HG03575 (cell line): Measurements from ENCODE around the gene CACNB1.
"Not testable (repeated sequence)": the region's sequence is repeated elsewhere in the genome, so short reads cannot be mapped to it uniquely, and the experiment has no call there.

ENCODE experiments used
- ATAC-seq: cut with Tn5 transposase; IDR thresholded peaks from one replicate; pipeline ENCODE4 v1.9.1; 2021; ENCODE audit not compliant: unreplicated experiment, insufficient number of reproducible peaks, low FRiP score; ENCODE audit errors: extremely low read depth

Gene CACNB1

GRCh38 chr17:39183720-39184119, 13.7 kb downstream of the CACNB1 start:
- no peak for ATAC-seq

DNA sequence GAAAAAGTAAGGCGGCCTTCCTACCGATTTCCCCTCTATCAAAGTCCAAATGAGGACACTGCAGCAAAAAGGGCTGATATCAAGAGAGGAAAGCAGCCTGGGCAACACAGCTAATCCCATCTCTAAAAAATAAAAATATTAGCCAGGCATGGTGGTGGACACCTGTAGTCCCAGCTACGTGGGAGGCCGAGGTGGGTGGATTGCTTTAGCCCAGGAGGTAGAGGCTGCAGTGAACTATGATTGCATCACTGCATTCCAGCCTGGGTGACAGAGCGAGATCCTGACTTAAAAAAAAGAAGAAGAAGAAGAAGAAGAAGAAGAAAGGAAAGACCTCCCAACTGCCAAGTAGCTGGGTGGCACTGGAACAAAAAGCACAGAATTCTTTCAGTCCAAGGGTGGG, 14.4 kb downstream of the CACNB1 start:
- no peak for ATAC-seq

DNA sequence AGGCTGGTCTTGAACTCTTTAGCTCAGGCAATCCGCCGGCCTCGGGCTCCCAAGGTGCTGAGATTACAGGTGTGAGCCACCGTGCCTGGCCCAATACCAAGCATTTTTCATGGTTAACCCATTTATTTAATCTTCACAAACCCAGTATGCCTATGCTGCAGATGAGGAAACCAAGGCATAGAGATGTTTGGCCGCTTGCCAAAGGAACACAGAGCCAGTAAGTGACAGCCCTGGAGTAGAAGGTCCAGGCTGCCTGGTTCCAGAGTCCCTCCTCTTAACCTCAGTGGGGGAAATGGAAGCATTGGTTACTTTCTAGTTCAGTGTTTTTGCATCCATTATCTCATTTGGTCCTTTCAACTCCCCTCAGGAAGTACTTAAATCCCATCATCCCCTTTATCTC, 16.2 kb downstream of the CACNB1 start:
- no peak for ATAC-seq

DNA sequence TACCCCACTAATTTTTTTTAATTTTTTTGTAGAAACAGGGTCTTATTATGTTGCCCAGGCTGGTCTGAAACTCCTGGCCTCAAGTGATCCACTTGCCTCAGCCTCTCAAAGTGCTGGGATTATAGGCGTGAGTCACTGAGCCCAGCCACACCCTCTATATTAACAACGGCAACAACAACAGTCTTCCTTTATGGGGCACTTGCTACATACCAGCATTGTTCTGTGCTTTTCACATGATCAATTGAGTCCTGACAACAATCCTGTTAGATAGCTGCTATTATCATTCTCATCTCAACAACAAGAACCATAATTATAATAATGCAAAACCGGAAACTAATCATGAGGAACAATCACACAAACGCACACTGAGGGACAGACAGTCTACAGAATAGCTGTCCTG, 18.9 kb downstream of the CACNB1 start:
- ATAC-seq: no peak

GRCh38 chr17:39177256-39177655, 20.2 kb downstream of the CACNB1 start:
- no peak for ATAC-seq

DNA sequence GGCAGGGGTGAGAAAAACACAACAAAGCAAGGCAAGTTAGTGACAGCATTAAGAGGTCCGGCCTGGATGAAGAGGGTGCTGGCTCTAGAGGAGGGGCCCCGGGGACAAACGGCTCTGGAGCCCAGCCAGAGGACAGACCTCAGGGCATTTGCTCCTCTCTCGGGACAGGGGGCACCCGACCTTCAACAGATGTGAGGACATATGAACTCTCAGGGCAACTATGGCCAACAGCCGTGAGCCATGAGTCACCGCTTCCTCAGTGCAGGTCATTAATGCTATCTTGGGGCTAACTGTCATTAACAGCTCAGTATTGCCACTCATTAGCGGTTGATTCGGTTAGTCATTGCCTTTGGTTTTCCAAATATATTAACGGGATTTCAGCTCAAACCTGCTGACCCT, 21.8 kb downstream of the CACNB1 start:
- ATAC-seq: no peak

DNA sequence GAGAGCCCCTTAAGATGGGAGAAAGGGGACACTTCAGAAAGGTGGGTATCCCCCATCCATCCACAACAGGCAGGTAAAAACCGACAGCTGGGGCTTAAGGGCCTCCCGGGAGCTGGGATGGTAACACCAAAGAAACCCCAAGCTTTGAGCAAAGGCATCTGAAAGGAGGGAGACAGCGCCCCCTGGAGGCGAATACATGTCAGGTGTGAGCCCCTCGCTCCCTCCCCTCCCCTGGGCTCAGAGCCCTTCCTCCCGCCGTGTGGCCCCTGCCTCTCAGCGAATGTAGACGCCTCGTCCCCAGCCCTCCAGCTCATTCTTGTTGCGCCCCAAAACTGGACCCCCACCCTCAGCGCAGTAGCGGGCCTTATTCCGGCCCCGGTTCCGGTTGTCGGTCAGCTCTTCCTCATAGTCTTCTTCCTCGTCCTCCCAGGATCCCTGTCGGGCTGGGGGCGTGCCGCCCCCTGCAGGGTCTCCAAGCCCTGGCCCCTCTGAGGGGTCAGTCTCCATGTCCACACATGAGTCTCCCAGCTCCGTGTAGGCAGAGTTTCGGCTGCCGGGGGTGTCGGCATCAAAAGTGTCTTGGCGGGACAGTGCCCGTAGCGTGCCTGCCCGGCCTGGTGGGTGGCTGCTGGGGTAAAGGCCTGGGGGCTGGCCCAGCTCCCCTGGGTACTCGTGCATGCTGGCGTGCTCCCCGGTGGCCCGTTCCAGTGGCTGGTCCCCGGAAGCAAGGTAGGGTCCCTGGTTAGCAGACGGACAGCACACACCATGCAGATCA, 22.4 kb downstream of the CACNB1 start:
- no peak for ATAC-seq

DNA sequence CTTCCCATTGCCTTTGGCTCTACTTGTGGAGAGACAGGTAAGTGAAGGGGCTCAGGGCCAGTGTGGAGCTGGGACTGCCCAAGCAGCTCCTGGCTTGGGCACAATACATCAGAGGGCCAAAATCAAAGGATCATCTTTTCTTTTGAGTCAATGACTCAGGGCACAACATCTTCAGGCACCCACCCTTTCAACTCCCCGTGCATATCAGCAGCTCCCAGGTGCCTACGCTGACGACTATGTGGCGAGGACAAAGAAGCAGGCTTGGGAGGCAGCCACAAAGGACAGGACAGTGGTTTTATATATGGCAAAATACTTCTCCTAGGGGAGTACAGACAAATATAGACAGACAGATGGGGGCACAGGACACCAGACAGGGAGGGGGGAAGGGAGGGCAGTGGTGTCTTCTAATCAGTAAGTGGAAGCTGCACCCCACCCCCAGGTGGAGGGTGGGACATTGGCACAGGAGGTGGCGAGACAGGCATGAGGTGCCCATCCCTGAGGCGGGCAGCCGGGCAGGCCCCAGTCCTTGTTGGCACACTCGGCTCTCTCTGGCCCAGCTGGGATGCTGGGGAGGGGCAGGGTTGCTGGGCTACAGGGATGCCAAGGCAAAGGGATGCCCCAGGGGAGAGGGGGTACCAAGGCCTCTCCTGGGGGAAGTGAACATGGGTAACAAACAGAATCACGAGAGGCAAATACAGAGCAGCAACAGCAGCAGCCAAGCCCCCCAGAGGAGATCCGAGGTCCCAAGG, 23.8 kb downstream of the CACNB1 start:
- ATAC-seq: no peak

DNA sequence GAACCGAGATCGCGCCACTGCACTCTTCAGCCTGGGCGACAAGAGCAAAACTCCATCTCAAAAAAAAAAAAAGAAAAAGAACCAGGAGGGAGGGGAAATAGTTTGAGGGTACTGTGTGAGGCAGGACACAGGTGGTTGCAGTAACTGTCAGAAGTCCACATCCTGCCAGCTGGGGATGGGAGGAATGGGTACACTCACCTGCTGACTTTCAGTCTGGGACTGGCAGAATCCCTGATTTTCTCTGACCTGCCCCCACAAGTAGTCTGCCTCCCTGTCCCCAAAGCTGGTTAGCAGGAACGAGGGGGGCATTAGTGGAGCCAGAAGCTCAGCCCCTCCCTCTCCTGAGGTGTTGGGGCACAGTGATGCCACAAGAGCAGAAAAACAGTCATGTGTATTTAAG, 24.4 kb downstream of the CACNB1 start:
- no peak for ATAC-seq

DNA sequence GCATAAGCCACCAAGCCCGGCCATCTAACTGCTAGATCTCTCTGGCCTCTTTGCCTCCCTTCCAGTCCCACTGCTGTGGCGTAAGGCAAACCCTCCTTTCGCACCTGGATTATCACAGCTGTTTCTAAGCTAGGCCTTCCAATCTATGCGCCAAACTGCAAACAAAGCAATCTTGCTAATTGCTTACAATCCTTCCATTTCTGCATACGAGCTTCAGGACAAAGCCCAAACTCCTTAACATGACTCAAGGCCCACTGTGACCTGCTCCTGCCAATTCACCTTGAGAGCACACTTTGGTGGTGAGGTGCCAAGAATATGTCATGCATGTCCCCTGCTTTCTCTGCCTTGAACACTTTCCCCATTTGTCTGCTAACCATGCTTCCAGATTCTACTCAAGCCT, 25.5 kb downstream of the CACNB1 start:
- ATAC-seq: no peak

GRCh38 chr17:39170558-39170957, 26.9 kb downstream of the CACNB1 start:
- no peak for ATAC-seq

GRCh38 chr17:39170109-39170508, 27.4 kb downstream of the CACNB1 start:
- ATAC-seq: no peak

- ATAC-seq: no peak
Observed at GRCh38 chr17:39169518-39169917, 28.0 kb downstream of the CACNB1 start.

- ATAC-seq: no peak
Observed at GRCh38 chr17:39169101-39169500, 28.4 kb downstream of the CACNB1 start.

DNA sequence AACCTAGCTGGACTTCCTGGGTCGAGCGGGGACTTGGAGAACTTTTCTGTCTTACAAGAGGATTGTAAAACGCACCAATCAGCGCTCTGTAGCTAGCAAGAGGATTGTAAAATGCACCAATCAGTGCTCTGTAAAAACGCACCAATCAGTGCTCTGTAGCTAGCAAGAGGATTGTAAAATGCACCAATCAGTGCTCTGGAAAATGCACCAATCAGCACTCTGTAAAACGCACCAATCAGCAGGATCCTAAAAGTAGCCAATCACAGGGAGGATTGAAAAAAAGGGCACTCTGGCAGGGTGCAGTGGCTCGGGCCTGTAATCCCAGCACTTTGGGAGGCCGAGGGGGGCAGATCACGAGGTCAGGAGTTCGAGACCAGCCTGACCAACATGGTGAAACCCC, 29.0 kb downstream of the CACNB1 start:
- ATAC-seq: not testable (repeated sequence)

- no peak for ATAC-seq
Observed at GRCh38 chr17:39167476-39167875, 30.0 kb downstream of the CACNB1 start.

- no peak for ATAC-seq
Observed at GRCh38 chr17:39166437-39167335, 30.8 kb downstream of the CACNB1 start.

DNA sequence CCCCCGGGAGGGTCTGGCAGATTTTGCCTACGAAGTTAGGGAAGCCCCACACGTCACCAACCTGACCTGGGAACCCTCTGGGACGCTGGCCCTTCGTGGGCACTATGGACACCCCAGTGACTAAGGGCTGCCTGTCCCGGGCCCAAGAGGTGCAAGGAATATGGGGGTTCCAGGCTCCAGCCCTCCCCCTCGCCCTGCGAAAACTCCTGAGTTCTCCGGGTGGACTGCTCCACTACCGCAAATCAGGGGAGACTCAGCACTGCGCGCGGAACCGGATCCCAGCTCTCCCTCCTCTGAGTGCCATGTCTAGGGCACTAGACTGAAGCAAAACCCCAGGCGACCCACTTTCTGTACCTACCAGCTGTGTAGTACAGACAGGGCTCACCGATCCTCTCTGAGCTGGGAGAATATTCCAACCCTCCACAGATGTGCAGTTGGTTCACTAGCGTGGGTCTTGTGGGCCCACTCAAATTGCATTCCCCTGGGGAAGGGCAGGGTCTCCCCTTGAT, 31.6 kb downstream of the CACNB1 start, which contains the start of gene ARL5C:
Gene ARL5C, minus strand, starts transcription at position 321 of the 509 bp plus-strand sequence. CDS start 401 bp downstream, outside the sequence.
- ATAC-seq: no peak

GRCh38 chr17:39165178-39165840, 32.2 kb downstream of the CACNB1 start:
- ATAC-seq: no peak
